HG02798 (cell line): ENCODE measurements around the gene TMEM273.
"Not testable (repeated sequence)": the region's sequence is repeated elsewhere in the genome, so short reads cannot be mapped to it uniquely, and the experiment has no call there.

ENCODE experiments used
- ATAC-seq: cut with Tn5 transposase; IDR thresholded peaks from one replicate; pipeline ENCODE4 v1.9.1; 2021; ENCODE audit warnings: mild to moderate bottlenecking; ENCODE audit not compliant: unreplicated experiment, poor library complexity

Gene TMEM273

GRCh38 chr10:49207113-49207512, 18.9 kb upstream of the TMEM273 start:
- ATAC-seq = no peak

GRCh38 chr10:49205206-49205605, 17.0 kb upstream of the TMEM273 start:
- no peak for ATAC-seq

GRCh38 chr10:49204119-49204518, 15.9 kb upstream of the TMEM273 start:
- no peak for ATAC-seq

GRCh38 chr10:49202266-49202665, 14.1 kb upstream of the TMEM273 start:
- no peak for ATAC-seq

GRCh38 chr10:49200854-49201253, 12.7 kb upstream of the TMEM273 start:
- no peak for ATAC-seq

GRCh38 chr10:49197171-49197570, 9.0 kb upstream of the TMEM273 start:
- no peak for ATAC-seq

GRCh38 chr10:49195864-49196263, 7.7 kb upstream of the TMEM273 start:
- ATAC-seq = not testable (repeated sequence)

- no peak for ATAC-seq
Observed at GRCh38 chr10:49194212-49194920, 6.2 kb upstream of the TMEM273 start.

GRCh38 chr10:49191349-49191748, 3.2 kb upstream of the TMEM273 start:
- no peak for ATAC-seq

GRCh38 chr10:49189422-49189821, 1.2 kb upstream of the TMEM273 start:
- no peak for ATAC-seq

- no peak for ATAC-seq
Observed at GRCh38 chr10:49187044-49187484, 1.1 kb downstream of the TMEM273 start.

- no peak for ATAC-seq
Observed at GRCh38 chr10:49186613-49187012, 1.6 kb downstream of the TMEM273 start.

GRCh38 chr10:49185213-49185612, 3.0 kb downstream of the TMEM273 start:
- no peak for ATAC-seq

GRCh38 chr10:49184642-49185111, 3.5 kb downstream of the TMEM273 start:
- no peak for ATAC-seq

- no peak for ATAC-seq
Observed at GRCh38 chr10:49183596-49184542, 4.3 kb downstream of the TMEM273 start.

- no peak for ATAC-seq
Observed at GRCh38 chr10:49182776-49183175, 5.4 kb downstream of the TMEM273 start.

- ATAC-seq = no peak
Observed at GRCh38 chr10:49180444-49180860, 7.7 kb downstream of the TMEM273 start.

- ATAC-seq = no peak
Observed at GRCh38 chr10:49179699-49180443, 8.3 kb downstream of the TMEM273 start.

GRCh38 chr10:49178489-49179471, 9.4 kb downstream of the TMEM273 start:
- ATAC-seq = no peak
